ENCODE measurements around the gene CACNA2D4.

CACNA2D4 gene

GRCh38 chr12:1836241-1836803 lies 82.1 kb downstream of the CACNA2D4 start:
- no peak for DNase-seq (ENCODE audit: extremely low read depth in 1 of 2, low read depth in 1 of 2)

GRCh38 chr12:1835211-1836131 lies 83.0 kb downstream of the CACNA2D4 start:
- no peak for DNase-seq (ENCODE audit: extremely low read depth in 1 of 2, low read depth in 1 of 2)

DNA sequence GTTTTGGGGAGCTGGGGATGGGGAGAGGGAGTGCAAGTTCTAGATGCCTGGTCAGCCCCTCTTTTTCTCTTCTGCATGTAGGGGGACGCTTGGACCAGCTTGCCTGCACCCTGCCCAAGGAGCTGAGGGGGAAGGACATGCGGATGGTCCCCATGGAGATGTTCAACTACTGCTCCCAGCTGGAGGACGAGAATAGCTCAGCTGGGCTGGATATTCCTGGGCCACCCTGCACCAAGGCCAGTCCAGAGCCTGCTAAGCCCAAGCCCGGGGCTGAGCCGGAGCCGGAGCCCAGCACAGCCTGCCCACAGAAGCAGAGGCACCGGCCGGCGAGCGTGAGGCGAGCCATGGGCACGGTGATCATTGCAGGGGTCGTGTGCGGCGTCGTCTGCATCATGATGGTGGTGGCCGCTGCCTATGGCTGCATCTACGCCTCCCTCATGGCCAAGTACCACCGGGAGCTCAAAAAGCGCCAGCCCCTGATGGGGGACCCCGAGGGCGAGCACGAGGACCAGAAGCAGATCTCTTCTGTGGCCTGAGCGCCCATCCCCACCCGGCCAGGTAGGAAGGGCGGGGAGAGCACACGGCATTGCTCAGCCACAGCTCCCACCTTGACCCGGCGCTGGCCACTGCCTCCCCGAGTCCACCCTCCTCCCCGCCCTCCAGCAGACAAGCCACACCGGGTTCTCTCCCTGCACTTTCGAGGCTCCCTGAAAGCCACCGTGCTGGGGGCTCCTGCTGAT lies 84.1 kb downstream of the CACNA2D4 start:
- DNase-seq (ENCODE audit: extremely low read depth in 1 of 2, low read depth in 1 of 2): no peak

- no peak for DNase-seq (ENCODE audit: extremely low read depth in 1 of 2, low read depth in 1 of 2)
Observed at GRCh38 chr12:1833596-1834028, 84.8 kb downstream of the CACNA2D4 start.

- DNase-seq (ENCODE audit: extremely low read depth in 1 of 2, low read depth in 1 of 2): no peak
Observed at GRCh38 chr12:1832801-1833595, 85.5 kb downstream of the CACNA2D4 start.

DNA sequence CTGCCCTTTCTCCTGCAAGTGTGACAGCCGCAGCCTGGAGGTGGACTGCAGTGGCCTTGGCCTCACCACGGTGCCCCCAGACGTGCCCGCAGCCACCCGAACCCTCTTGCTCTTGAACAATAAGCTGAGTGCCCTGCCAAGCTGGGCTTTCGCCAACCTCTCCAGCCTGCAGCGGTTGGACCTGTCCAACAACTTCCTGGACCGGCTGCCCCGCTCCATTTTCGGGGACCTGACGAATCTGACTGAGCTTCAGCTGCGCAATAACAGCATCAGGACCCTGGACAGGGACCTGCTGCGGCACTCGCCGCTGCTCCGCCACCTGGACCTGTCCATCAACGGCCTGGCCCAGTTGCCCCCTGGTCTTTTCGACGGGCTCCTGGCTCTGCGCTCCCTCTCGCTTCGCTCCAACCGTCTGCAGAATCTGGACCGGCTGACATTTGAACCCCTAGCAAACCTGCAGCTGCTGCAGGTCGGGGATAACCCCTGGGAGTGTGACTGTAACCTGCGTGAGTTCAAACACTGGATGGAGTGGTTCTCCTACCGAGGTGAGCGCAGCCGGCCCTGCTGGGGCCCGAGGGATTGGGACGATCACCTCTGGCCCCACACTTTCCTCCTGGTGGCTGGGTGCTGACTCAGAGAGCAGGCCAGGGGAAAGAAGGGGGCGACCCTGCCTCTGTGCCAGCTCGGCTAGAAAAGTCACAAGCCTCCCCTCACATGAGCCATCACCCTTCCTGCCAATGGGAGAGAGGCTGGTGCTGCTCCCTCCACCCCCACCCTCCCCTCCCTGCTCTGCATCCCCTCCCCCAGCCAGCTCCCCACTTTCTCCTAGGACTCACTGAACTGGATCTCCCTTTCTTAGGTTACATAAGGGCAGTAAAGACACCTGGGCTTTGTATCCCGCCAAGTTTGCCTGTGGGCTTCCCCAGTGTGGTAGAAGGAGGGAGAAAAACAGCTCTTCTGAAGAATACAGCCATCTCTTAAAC lies 87.2 kb downstream of the CACNA2D4 start:
- no peak for DNase-seq (ENCODE audit: extremely low read depth in 1 of 2, low read depth in 1 of 2)

DNA sequence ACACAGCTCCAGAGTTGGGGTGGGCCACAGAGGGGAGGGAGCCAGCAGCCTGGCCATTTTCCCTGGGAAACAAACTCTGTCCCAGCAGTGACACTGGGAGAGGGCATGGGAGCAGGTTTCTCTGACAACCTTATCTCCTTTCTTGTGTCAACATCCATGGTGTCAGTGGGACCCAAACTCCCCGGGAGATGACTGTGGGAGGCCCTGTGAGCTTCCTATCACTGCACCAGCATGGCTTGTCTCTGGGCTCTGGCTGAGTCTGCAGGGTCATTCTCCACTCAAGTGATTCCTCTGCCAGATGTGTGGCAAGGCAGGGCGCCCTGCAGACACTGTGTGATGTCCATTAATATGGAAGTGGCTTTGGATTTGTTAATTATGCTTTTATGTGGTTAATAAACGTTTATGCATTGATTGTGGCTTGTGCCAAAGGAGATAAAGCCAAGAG lies 88.0 kb downstream of the CACNA2D4 start:
- DNase-seq (ENCODE audit: extremely low read depth in 1 of 2, low read depth in 1 of 2): no peak

- DNase-seq (ENCODE audit: extremely low read depth in 1 of 2, low read depth in 1 of 2): no peak
Observed at GRCh38 chr12:1829306-1829900, 89.0 kb downstream of the CACNA2D4 start.

GRCh38 chr12:1828856-1829255 lies 89.6 kb downstream of the CACNA2D4 start:
- DNase-seq (ENCODE audit: extremely low read depth in 1 of 2, low read depth in 1 of 2): no peak

- no peak for DNase-seq (ENCODE audit: extremely low read depth in 1 of 2, low read depth in 1 of 2)
Observed at GRCh38 chr12:1827826-1828805, 90.3 kb downstream of the CACNA2D4 start.

DNA sequence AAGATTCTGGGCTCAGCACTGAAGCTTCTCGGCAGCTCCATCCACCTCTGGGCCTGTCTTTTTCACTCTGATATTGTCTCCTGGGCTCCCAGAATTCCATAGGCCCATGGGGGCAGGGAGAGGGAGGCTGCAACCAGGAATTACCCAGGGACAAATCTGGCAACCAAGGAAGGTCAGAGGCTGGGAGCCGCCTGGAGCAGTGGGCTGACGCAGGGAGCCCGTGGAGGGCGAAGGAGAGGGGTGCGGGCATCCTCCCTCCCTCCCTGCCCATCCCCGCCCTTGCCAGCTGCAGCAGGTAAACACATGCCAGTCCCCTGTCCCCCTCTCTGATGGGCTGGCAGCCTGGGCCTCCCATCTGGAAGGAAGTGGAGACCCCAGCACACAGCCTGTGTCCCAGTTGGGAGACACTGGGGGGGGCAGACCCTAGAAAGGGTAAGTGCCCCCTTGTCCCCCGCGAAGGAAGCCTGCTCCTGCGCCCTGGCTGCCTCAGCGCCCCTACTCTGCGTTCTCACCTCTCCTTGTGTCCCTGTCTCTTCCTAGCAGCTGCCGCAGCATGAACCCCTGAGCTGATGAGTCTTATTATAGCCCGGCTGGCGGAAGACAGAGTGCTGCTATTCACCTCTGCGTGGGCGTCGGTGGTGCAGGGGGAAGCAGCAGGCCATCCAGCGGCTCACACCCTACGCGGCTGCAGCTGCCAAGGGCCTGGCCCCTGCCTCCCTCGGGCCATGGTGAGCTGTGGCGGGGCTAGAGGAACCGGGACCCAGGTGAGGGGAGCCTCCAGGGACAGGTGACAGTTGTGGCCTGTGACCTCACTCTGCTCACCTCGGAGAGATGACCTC lies 91.4 kb downstream of the CACNA2D4 start:
- no peak for DNase-seq (ENCODE audit: extremely low read depth in 1 of 2, low read depth in 1 of 2)

GRCh38 chr12:1826401-1826800 lies 92.1 kb downstream of the CACNA2D4 start:
- DNase-seq (ENCODE audit: extremely low read depth in 1 of 2, low read depth in 1 of 2): no peak

GRCh38 chr12:1825382-1826102 lies 92.9 kb downstream of the CACNA2D4 start:
- no peak for DNase-seq (ENCODE audit: extremely low read depth in 1 of 2, low read depth in 1 of 2)

DNA sequence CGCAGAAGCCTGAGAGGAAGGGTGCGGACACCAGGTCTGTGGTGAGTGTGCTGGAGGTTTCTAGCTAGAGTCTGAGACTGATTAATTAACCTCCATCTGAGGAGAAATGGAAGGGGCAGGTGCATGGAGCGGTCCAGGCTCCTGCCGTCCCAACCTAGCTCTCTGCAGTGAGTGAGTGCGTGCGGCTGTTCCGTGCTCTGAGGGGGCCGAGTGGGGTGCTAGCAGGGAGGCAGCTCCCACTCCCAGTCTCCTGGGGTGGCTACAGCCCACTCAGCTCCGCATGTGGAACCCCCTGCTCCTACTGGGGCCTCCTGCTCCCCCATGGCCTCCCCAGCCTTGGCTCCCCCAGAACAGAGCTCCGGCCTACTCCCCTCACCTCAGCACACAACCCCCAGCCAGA lies 95.2 kb downstream of the CACNA2D4 start:
- DNase-seq (ENCODE audit: extremely low read depth in 1 of 2, low read depth in 1 of 2): no peak

DNA sequence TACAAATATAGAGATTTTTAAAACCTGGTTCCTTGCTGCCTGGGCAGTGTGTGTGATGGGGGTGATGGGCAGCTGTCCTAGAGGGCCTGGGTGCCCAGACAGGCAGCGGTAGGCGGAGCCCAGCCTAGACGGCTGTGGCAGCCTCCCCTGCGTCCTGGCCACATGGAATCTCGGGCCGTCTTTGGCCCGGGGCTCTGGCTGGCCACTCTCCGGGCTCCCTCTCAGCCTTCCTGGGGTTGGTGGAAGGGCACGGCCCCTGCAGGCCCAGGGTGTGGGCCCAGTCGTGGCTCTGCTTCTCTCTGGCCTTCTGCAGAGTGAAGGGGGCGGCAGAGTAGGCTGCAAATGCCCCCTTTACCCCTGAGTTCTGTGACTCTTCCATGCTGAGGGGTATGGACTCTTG lies 95.8 kb downstream of the CACNA2D4 start:
- DNase-seq (ENCODE audit: extremely low read depth in 1 of 2, low read depth in 1 of 2): no peak

DNA sequence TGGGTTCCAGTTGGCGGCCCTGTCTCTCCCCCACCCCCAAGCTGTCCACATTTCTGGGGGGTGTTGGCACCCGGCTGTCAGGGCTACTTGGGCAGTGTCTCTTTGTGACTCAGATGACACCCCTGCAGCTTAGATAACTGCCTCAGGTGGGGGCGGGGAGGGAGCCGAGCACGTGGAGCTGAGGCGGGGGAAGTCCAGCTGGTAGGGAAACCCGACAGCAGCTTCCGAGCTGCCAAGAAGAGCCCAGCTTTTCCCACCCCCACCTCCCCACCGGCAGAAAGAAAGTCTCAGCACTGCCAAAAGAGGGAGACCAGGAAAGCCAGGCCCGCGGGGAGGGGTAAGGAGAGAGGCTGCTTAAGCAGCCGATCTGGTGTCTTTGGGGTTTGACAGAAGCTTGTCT lies 96.6 kb downstream of the CACNA2D4 start:
- no peak for DNase-seq (ENCODE audit: extremely low read depth in 1 of 2, low read depth in 1 of 2)

DNA sequence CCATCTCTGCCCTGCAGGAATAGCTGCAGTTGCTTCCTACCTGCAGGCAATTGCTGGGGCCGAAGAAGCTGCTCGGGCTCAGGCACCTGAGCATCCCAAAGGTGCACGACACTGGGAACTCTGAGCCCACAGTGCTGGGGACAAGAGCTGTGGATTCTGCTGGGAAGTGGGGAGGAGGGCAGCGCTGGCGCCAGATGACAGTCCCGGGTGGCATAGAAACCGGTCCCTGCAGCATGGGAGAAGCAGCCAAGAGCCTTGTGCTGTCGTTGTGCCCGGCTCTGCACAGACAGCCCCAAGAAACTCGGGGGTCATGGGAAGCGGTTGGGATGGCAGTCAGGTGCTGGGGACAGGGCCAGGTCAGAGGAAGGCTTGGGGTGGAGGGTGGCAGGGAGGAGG lies 97.6 kb downstream of the CACNA2D4 start:
- DNase-seq (ENCODE audit: extremely low read depth in 1 of 2, low read depth in 1 of 2): no peak

Measured in stimulated activated CD8-positive, alpha-beta memory T cell treated with anti-CD3 and anti-CD28 coated beads, Interleukin-7, amount 100 ng/mL, for 48 hours (primary cell).